CD4-positive, alpha-beta T cell (primary cell): ENCODE measurements around the gene TP53. TPM values are rescaled to one million over a fixed set of nuclear protein-coding genes. Genes with fewer than 3 reads are reported as not detected.
"Not testable (repeated sequence)": the region's sequence is repeated elsewhere in the genome, so short reads cannot be mapped to it uniquely, and the experiment has no call there.

ENCODE experiments used
- ATAC-seq: fragments of 200-7000 bp; cut with Tn5 transposase; one replicate; pipeline ENCODE4 v1.10.0; 2022; ENCODE audit warnings: mild to moderate bottlenecking; ENCODE audit not compliant: poor library complexity
- CTCF ChIA-PET: fragments of 350-600 bp; sonication (Branson Sonifier 250); formaldehyde crosslinking; loops from one replicate; lab custom pipeline; 2021; ENCODE audit warnings: antibody characterized with exemption, inconsistent platforms; lab: Charles Lee
- POLR2A ChIA-PET: fragments of 350-600 bp; sonication (Branson Sonifier 250); formaldehyde crosslinking; loops from one replicate; lab custom pipeline; 2021; ENCODE audit warnings: antibody characterized with exemption, inconsistent platforms; lab: Charles Lee
- DNase-seq, 14 experiments: peaks; one replicate each; pipeline ENCODE4 v3.0.0-alpha.2; 2013 to 2020; ENCODE audit warnings: mixed read lengths in 2 of 14
- H3K27ac ChIP-seq, 2 donors: one replicate each; pipeline versions ENCODE4 v1.5.1 to v1.7.0; 2013; ENCODE audit warnings: low read length in 2 of 2, low read depth in 1 of 2, mild to moderate bottlenecking in 1 of 2
- H3K27me3 ChIP-seq, 2 experiments: 1 replicate in 1 of 2; 2 replicates in 1 of 2; pipeline versions ENCODE4 v1.6.1 to v1.7.0; 2013; ENCODE audit warnings: low read length in 2 of 2, control low read depth in 1 of 2, mild to moderate bottlenecking in 1 of 2, moderate library complexity in 1 of 2; ENCODE audit not compliant: insufficient read depth in 2 of 2, control insufficient read depth in 1 of 2
- H3K36me3 ChIP-seq: one replicate; pipeline ENCODE4 v1.6.1; 2013; ENCODE audit warnings: low read length, control low read depth; ENCODE audit not compliant: insufficient read depth
- H3K4me1 ChIP-seq: one replicate; pipeline ENCODE4 v1.6.1; 2013; ENCODE audit warnings: low read length, control low read depth; ENCODE audit not compliant: insufficient read depth
- H3K4me3 ChIP-seq: one replicate; pipeline ENCODE4 v1.5.1; 2013; ENCODE audit warnings: mild to moderate bottlenecking, low read length, moderate library complexity
- H3K9me3 ChIP-seq, 2 experiments: 1 replicate in 1 of 2; 2 replicates in 1 of 2; pipeline versions ENCODE4 v1.6.1 to v1.7.0; 2013; ENCODE audit warnings: low read length in 2 of 2, mild to moderate bottlenecking in 2 of 2, control low read depth in 1 of 2, moderate library complexity in 1 of 2; ENCODE audit not compliant: control insufficient read depth in 1 of 2, insufficient read depth in 1 of 2
- H3K27ac Mint-ChIP-seq: one replicate; pipeline ENCODE4 v1.8.0; 2020; ENCODE audit warnings: mixed read lengths
- H3K27me3 Mint-ChIP-seq: one replicate; pipeline ENCODE4 v1.8.0; 2021; ENCODE audit warnings: mixed read lengths
- H3K36me3 Mint-ChIP-seq: one replicate; pipeline ENCODE4 v1.8.0; 2021; ENCODE audit warnings: low read depth, mixed read lengths
- H3K4me1 Mint-ChIP-seq: one replicate; pipeline ENCODE4 v1.8.0; 2021; ENCODE audit warnings: low read depth, mixed read lengths
- H3K4me3 Mint-ChIP-seq: one replicate; pipeline ENCODE4 v1.8.0; 2020; ENCODE audit warnings: mild to moderate bottlenecking, mixed read lengths
- H3K9me3 Mint-ChIP-seq: one replicate; pipeline ENCODE4 v1.8.0; 2020; ENCODE audit warnings: mixed read lengths
- CTCF ChIP-seq: fragments of 200-600 bp; IDR thresholded peaks from one replicate; pipeline ENCODE4 v1.8.0; 2022; ENCODE audit warnings: antibody characterized with exemption, mild to moderate bottlenecking
- intact Hi-C, 2 experiments: fragments of 100-400 bp; cut with DNase I in 1 of 2; cut with micrococcal nuclease in 1 of 2; formaldehyde crosslinking; loops; one replicate each; pipeline versions ENCODE4 v1.15.1 to v1.9.0; 2023 to 2025; cut with DNase I, micrococcal nuclease
- total RNA-seq, 174 experiments: library from RNA in 2 of 174; stranded (reverse) in 2 of 174; gene quantifications; one replicate each; pipeline ENCODE4 v1.2.3 and lab custom pipeline; 2021 to 2026

TP53 gene
- total RNA-seq, 2 experiments from 2014 or later, result 25.8 to 26.0 TPM

GRCh38 chr17:7647018-7647417, 40.3 kb downstream of the TP53 start:
- H3K27ac ChIP-seq, result no peak overlapping the region
- intact Hi-C loops, result no loop called here
- H3K27me3 ChIP-seq, result peaks cover 25 to 33% of the 10 kb centered on the region in 2 experiments
- POLR2A ChIA-PET, result no interaction called here
- ATAC-seq (no peak), DNase-seq (no peak)
- no peak overlapping the region for H3K4me3 ChIP-seq
- Mint-ChIP-seq H3K27ac (no peak overlapping the region), H3K9me3 (no peaks in the 10 kb centered on the region), H3K36me3 (no peaks in the 10 kb centered on the region), H3K4me3 (no peak overlapping the region), H3K4me1 (peaks cover 25% of the 10 kb centered on the region), H3K27me3 (peaks cover 46% of the 10 kb centered on the region)
- peaks cover 28% of the 10 kb centered on the region for H3K4me1 ChIP-seq
- CTCF ChIA-PET, result interaction anchor here (0.7 to 2.0 kb wide), 2 partner anchors 41 to 573 kb away, joined by 3 to 6 read pairs; partner anchors contain the start of gene TP53
- no peaks in the 10 kb centered on the region for H3K36me3 ChIP-seq
- peaks cover 0 to 8% of the 10 kb centered on the region in 2 experiments for H3K9me3 ChIP-seq
- TF ChIP-seq CTCF, result no peak

GRCh38 chr17:7646457-7646856, 40.8 kb downstream of the TP53 start:
- CTCF ChIA-PET, result no interaction called here
- H3K36me3 Mint-ChIP-seq, result no peaks in the 10 kb centered on the region
- peaks cover 24% of the 10 kb centered on the region for H3K4me1 ChIP-seq
- peaks cover 29% of the 10 kb centered on the region for H3K4me1 Mint-ChIP-seq
- peaks cover 44% of the 10 kb centered on the region for H3K27me3 Mint-ChIP-seq
- H3K27me3 ChIP-seq, result peaks cover 22 to 27% of the 10 kb centered on the region in 2 experiments
- no peak overlapping the region for H3K4me3 Mint-ChIP-seq
- H3K36me3 ChIP-seq, result no peaks in the 10 kb centered on the region
- H3K9me3 Mint-ChIP-seq, result no peaks in the 10 kb centered on the region
- no peak overlapping the region for H3K4me3 ChIP-seq
- no peak for DNase-seq
- H3K9me3 ChIP-seq, result peaks cover 0 to 8% of the 10 kb centered on the region in 2 experiments
- H3K27ac Mint-ChIP-seq, result no peak overlapping the region
- POLR2A ChIA-PET, result no interaction called here
- TF ChIP-seq CTCF, result no peak
- no peak overlapping the region for H3K27ac ChIP-seq
- intact Hi-C loops, result no loop called here
- no peak for ATAC-seq

GRCh38 chr17:7644775-7645174, 42.5 kb downstream of the TP53 start:
- Mint-ChIP-seq H3K4me3 (no peak overlapping the region), H3K4me1 (peaks cover 18% of the 10 kb centered on the region), H3K27ac (no peak overlapping the region), H3K27me3 (peaks cover 29% of the 10 kb centered on the region), H3K9me3 (no peaks in the 10 kb centered on the region), H3K36me3 (no peaks in the 10 kb centered on the region)
- Histone ChIP-seq H3K4me1 (peaks cover 8% of the 10 kb centered on the region), H3K36me3 (no peaks in the 10 kb centered on the region), H3K27me3 (peaks cover 9 to 12% of the 10 kb centered on the region in 2 experiments), H3K9me3 (no peaks in the 10 kb centered on the region), H3K4me3 (no peak overlapping the region), H3K27ac (no peak overlapping the region)
- CTCF ChIA-PET, result no interaction called here
- no peak for TF ChIP-seq CTCF
- intact Hi-C loops, result no loop called here
- ATAC-seq (no peak), DNase-seq (peak in 2 of 14 experiments; percentile 46 to 60)
- POLR2A ChIA-PET, result no interaction called here

GRCh38 chr17:7641635-7642034, 45.7 kb downstream of the TP53 start:
- H3K4me1 ChIP-seq, H3K36me3 Mint-ChIP-seq, ATAC-seq, CTCF ChIA-PET, H3K9me3 Mint-ChIP-seq, H3K36me3 ChIP-seq, H3K9me3 ChIP-seq, H3K27me3 ChIP-seq, H3K4me3 ChIP-seq, intact Hi-C loops, H3K27ac ChIP-seq: not testable (repeated sequence)
- Mint-ChIP-seq H3K4me1 (peaks cover 17% of the 10 kb centered on the region), H3K27ac (peak overlapping the region; percentile 58), H3K4me3 (peak overlapping the region; percentile 70), H3K27me3 (peaks cover 14% of the 10 kb centered on the region)
- DNase-seq, result peak in 2 of 14 experiments; percentile 4 to 26
- POLR2A ChIA-PET, result interaction anchor here (1.1 to 3.6 kb wide), 5 partner anchors 9 to 58 kb away, joined by 4 to 48 read pairs (median 9); partner anchors contain the start of genes ATP1B2, FXR2, MPDU1 and TP53
